Peyer's patch (tissue), 4 donors: ENCODE measurements around the gene RNF157. TPM values are rescaled to one million over a fixed set of nuclear protein-coding genes. Genes with fewer than 3 reads are reported as not detected.
"Not testable (repeated sequence)": the region's sequence is repeated elsewhere in the genome, so short reads cannot be mapped to it uniquely, and the experiment has no call there.

ENCODE experiments used
- DNase-seq, 3 donors: peaks; one replicate each; pipeline ENCODE4 v3.0.0-alpha.2; 2017 to 2019
- H3K27ac ChIP-seq, 4 donors: fragments of 200-600 bp; sonication (generic); one replicate each; pipeline ENCODE4 v1.5.1; 2016 to 2019
- H3K27me3 ChIP-seq, 2 donors: fragments of 200-600 bp; sonication (generic); one replicate each; pipeline ENCODE4 v1.5.1; 2019
- H3K36me3 ChIP-seq, 3 donors: fragments of 200-600 bp; sonication (generic); one replicate each; pipeline ENCODE4 v1.5.1; 2016 to 2019
- H3K4me1 ChIP-seq, 4 donors: fragments of 200-600 bp; sonication (generic); one replicate each; pipeline ENCODE4 v1.5.1; 2016 to 2019
- H3K4me3 ChIP-seq, 4 donors: fragments of 200-600 bp; sonication (generic); 1 replicate in 3 of 4; 2 replicates in 1 of 4; pipeline ENCODE4 v1.5.1; 2016 to 2019; ENCODE audit warnings: mild to moderate bottlenecking in 1 of 4
- H3K9me3 ChIP-seq, 4 donors: fragments of 200-600 bp; sonication (generic); one replicate each; pipeline ENCODE4 v1.5.1; 2016 to 2019; ENCODE audit warnings: mild to moderate bottlenecking in 1 of 4
- CTCF ChIP-seq, 6 experiments: fragments of 450-650 bp in 4 of 6; fragments of 200-600 bp in 2 of 6; sonication (generic) in 1 of 6; IDR thresholded peaks; one replicate each; pipeline ENCODE4 v1.5.1; 2017 to 2019; ENCODE audit warnings: antibody characterized with exemption in 6 of 6, mild to moderate bottlenecking in 3 of 6, moderate library complexity in 1 of 6
- POLR2A ChIP-seq, 2 donors: fragments of 450-650 bp; IDR thresholded peaks; one replicate each; pipeline ENCODE4 v1.5.1; 2017; ENCODE audit warnings: antibody characterized with exemption in 2 of 2, mild to moderate bottlenecking in 2 of 2, moderate library complexity in 2 of 2
- total RNA-seq, 4 donors: library from RNA; depleted of rRNA; stranded (reverse); fragments of >200 nt; gene quantifications; one replicate each; pipeline ENCODE4 v1.1.0, GENCODE V29; 2016

Gene RNF157
- total RNA-seq, 4 donors from 2014 or later: 73.4 to 115 (median 106) TPM

GRCh38 chr17:76219670-76220383 lies 20.5 kb downstream of the RNF157 start:
- DNase-seq: no peak
- no peaks in the 10 kb centered on the region for H3K9me3 ChIP-seq
- no peaks in the 10 kb centered on the region for H3K27me3 ChIP-seq
- no peaks in the 10 kb centered on the region for H3K4me1 ChIP-seq
- H3K36me3 ChIP-seq: no peaks in the 10 kb centered on the region
- no peak overlapping the region for H3K4me3 ChIP-seq
- no peak overlapping the region for H3K27ac ChIP-seq
- no peak for TF ChIP-seq CTCF (IDR thresholded peaks at IDR 0.05)

GRCh38 chr17:76217081-76217480 lies 23.2 kb downstream of the RNF157 start:
- H3K4me3 ChIP-seq: no peak overlapping the region
- DNase-seq: no peak
- TF ChIP-seq POLR2A (IDR thresholded peaks at IDR 0.05) (no peak), CTCF (IDR thresholded peaks at IDR 0.05) (no peak)
- H3K27me3 ChIP-seq: no peaks in the 10 kb centered on the region
- H3K4me1 ChIP-seq: no peaks in the 10 kb centered on the region
- no peaks in the 10 kb centered on the region for H3K36me3 ChIP-seq
- H3K27ac ChIP-seq: no peak overlapping the region
- H3K9me3 ChIP-seq: no peaks in the 10 kb centered on the region

DNA sequence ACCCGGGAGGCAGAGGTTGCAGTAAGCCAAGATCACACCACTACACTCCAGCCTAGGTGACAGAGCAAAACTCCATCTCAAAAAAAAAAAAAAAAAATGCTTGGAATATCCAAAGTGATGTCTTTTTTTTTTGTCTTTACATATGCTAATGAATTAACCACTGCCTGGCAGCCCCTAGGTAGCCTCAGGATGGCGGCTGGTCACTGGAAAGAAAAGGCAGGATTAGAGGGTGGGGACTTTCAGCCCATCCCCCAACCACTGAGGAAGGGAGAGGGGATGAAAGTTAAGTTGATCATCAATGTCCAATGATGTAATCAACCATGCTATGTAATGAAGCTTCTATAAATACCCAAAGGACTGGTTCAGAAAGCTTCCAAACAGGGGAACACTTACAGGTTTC lies 26.8 kb downstream of the RNF157 start:
- Histone ChIP-seq H3K9me3 (no peaks in the 10 kb centered on the region), H3K27ac (no peak overlapping the region), H3K4me1 (no peaks in the 10 kb centered on the region), H3K27me3 (no peaks in the 10 kb centered on the region), H3K36me3 (no peaks in the 10 kb centered on the region), H3K4me3 (no peak overlapping the region)
- TF ChIP-seq POLR2A (IDR thresholded peaks at IDR 0.05): no peak
- TF ChIP-seq CTCF (IDR thresholded peaks at IDR 0.05): no peak
- DNase-seq: no peak

- DNase-seq: no peak
- H3K9me3 ChIP-seq: no peaks in the 10 kb centered on the region
- no peak overlapping the region for H3K27ac ChIP-seq
- H3K4me1 ChIP-seq: peaks cover 0 to 2% (median 0%) of the 10 kb centered on the region in 4 donors
- H3K4me3 ChIP-seq: no peak overlapping the region
- no peaks in the 10 kb centered on the region for H3K27me3 ChIP-seq
- TF ChIP-seq POLR2A (IDR thresholded peaks at IDR 0.05) (no peak), CTCF (IDR thresholded peaks at IDR 0.05) (no peak)
- H3K36me3 ChIP-seq: no peaks in the 10 kb centered on the region
Observed at GRCh38 chr17:76208120-76208519, 32.2 kb downstream of the RNF157 start.

GRCh38 chr17:76207275-76208059 lies 32.8 kb downstream of the RNF157 start:
- Histone ChIP-seq H3K4me1 (peaks cover 0 to 2% (median 0%) of the 10 kb centered on the region in 4 donors), H3K4me3 (no peak overlapping the region), H3K36me3 (no peaks in the 10 kb centered on the region), H3K9me3 (no peaks in the 10 kb centered on the region), H3K27ac (no peak overlapping the region), H3K27me3 (no peaks in the 10 kb centered on the region)
- no peak for DNase-seq
- TF ChIP-seq POLR2A (IDR thresholded peaks at IDR 0.05) (no peak), CTCF (IDR thresholded peaks at IDR 0.05) (no peak)

- DNase-seq, H3K4me3 ChIP-seq, H3K27me3 ChIP-seq, H3K27ac ChIP-seq, H3K9me3 ChIP-seq, H3K4me1 ChIP-seq, H3K36me3 ChIP-seq: not testable (repeated sequence)
Observed at GRCh38 chr17:76205542-76206144, 34.6 kb downstream of the RNF157 start.
